Type B pancreatic cell (in vitro differentiated cells): ENCODE data around the gene GRK3. TPM values are rescaled to one million over a fixed set of nuclear protein-coding genes. Genes with fewer than 3 reads are reported as not detected.
"Not testable (repeated sequence)": the region's sequence is repeated elsewhere in the genome, so short reads cannot be mapped to it uniquely, and the experiment has no call there.

Experiments used
- DNase-seq: peaks from one replicate; pipeline ENCODE4 v3.0.0; 2021; ENCODE audit warnings: mixed read lengths; ENCODE audit not compliant: unreplicated experiment; ENCODE audit errors: extremely low spot score
- H3K27ac Mint-ChIP-seq: 2 replicates; pipeline ENCODE4 v1.8.0; 2021; ENCODE audit warnings: mild to moderate bottlenecking, mixed read lengths
- H3K27me3 Mint-ChIP-seq: 2 replicates; pipeline ENCODE4 v1.8.0; 2021; ENCODE audit warnings: mixed read lengths
- H3K36me3 Mint-ChIP-seq: 2 replicates; pipeline ENCODE4 v1.8.0; 2021; ENCODE audit warnings: mixed read lengths
- H3K4me1 Mint-ChIP-seq: one replicate; pipeline ENCODE4 v1.8.0; 2021; ENCODE audit warnings: mixed read lengths; ENCODE audit not compliant: unreplicated experiment
- H3K4me3 Mint-ChIP-seq: 2 replicates; pipeline ENCODE4 v1.8.0; 2021; ENCODE audit warnings: mild to moderate bottlenecking, mixed read lengths
- H3K9me3 Mint-ChIP-seq: 2 replicates; pipeline ENCODE4 v1.8.0; 2021; ENCODE audit warnings: mixed read lengths
- CTCF ChIP-seq: fragments of 200-600 bp; sonication (generic); conservative IDR thresholded peaks from 2 replicates; pipeline ENCODE4 v1.5.0; 2021; ENCODE audit warnings: antibody characterized with exemption, mild to moderate bottlenecking
- total RNA-seq: library from RNA; stranded (reverse); gene quantifications from 2 replicates; pipeline ENCODE4 v1.2.1, GENCODE V29; 2021; ENCODE audit warnings: low replicate concordance

The GRK3 gene
- total RNA-seq, 1 donor from 2014 or later: 14.0 TPM

GRCh38 chr22:25563761-25564319 is 635 bp upstream of the GRK3 start:
- H3K36me3 Mint-ChIP-seq: no peaks in the 10 kb centered on the region
- no peaks in the 10 kb centered on the region for H3K9me3 Mint-ChIP-seq
- H3K4me3 Mint-ChIP-seq: peak overlapping the region; percentile 84
- H3K27ac Mint-ChIP-seq: peak overlapping the region; percentile 58
- DNase-seq: no peak
- peaks cover 43% of the 10 kb centered on the region for H3K27me3 Mint-ChIP-seq
- H3K4me1 Mint-ChIP-seq: peaks cover 53% of the 10 kb centered on the region
- TF ChIP-seq CTCF: no peak

- peak overlapping the region; percentile 98 for H3K4me3 Mint-ChIP-seq
- TF ChIP-seq CTCF: no peak
- H3K27ac Mint-ChIP-seq: peak overlapping the region; percentile 80
- peaks cover 44% of the 10 kb centered on the region for H3K27me3 Mint-ChIP-seq
- no peaks in the 10 kb centered on the region for H3K9me3 Mint-ChIP-seq
- peaks cover 56% of the 10 kb centered on the region for H3K4me1 Mint-ChIP-seq
- no peaks in the 10 kb centered on the region for H3K36me3 Mint-ChIP-seq
- no peak for DNase-seq
These were observed 653 bp downstream of the GRK3 start for GRCh38 chr22:25564979-25565677.

GRCh38 chr22:25566186-25566897 is 1.9 kb downstream of the GRK3 start:
- Mint-ChIP-seq H3K4me1 (peaks cover 54% of the 10 kb centered on the region), H3K36me3 (no peaks in the 10 kb centered on the region), H3K9me3 (no peaks in the 10 kb centered on the region), H3K4me3 (peak overlapping the region; percentile 98), H3K27ac (no peak overlapping the region), H3K27me3 (peaks cover 37% of the 10 kb centered on the region)
- DNase-seq: no peak
- TF ChIP-seq CTCF: no peak

GRCh38 chr22:25566898-25567235 is 2.4 kb downstream of the GRK3 start:
- TF ChIP-seq CTCF: no peak
- no peak overlapping the region for H3K27ac Mint-ChIP-seq
- peaks cover 32% of the 10 kb centered on the region for H3K27me3 Mint-ChIP-seq
- peaks cover 49% of the 10 kb centered on the region for H3K4me1 Mint-ChIP-seq
- peak overlapping the region; percentile 98 for H3K4me3 Mint-ChIP-seq
- no peaks in the 10 kb centered on the region for H3K36me3 Mint-ChIP-seq
- no peak for DNase-seq
- no peaks in the 10 kb centered on the region for H3K9me3 Mint-ChIP-seq

- Mint-ChIP-seq H3K36me3 (no peaks in the 10 kb centered on the region), H3K4me1 (peaks cover 48% of the 10 kb centered on the region), H3K27ac (no peak overlapping the region), H3K27me3 (peaks cover 32% of the 10 kb centered on the region), H3K9me3 (no peaks in the 10 kb centered on the region), H3K4me3 (peak overlapping the region; percentile 98)
- no peak for DNase-seq
- no peak for TF ChIP-seq CTCF
These were observed 2.8 kb downstream of the GRK3 start for GRCh38 chr22:25567251-25567675.

GRCh38 chr22:25568066-25568465 is 3.6 kb downstream of the GRK3 start:
- Mint-ChIP-seq H3K4me1 (peaks cover 43% of the 10 kb centered on the region), H3K27me3 (peaks cover 28% of the 10 kb centered on the region)
- H3K36me3 Mint-ChIP-seq, DNase-seq, H3K9me3 Mint-ChIP-seq, H3K27ac Mint-ChIP-seq, H3K4me3 Mint-ChIP-seq: not testable (repeated sequence)
